Neural progenitor cell (in vitro differentiated cells): ENCODE data around the gene NAPB. TPM values are rescaled to one million over a fixed set of nuclear protein-coding genes. Genes with fewer than 3 reads are reported as not detected.
"Not testable (repeated sequence)": the region's sequence is repeated elsewhere in the genome, so short reads cannot be mapped to it uniquely, and the experiment has no call there.

ENCODE experiments used
- DNase-seq: peaks from one replicate; pipeline ENCODE4 v3.0.0-alpha.2; 2016; ENCODE audit warnings: low spot score
- H2AFZ ChIP-seq: fragments of 200-600 bp; sonication (generic); replicated peaks from 2 replicates; pipeline ENCODE4 v1.6.1; 2016; ENCODE audit warnings: antibody characterized with exemption
- H3F3A ChIP-seq: fragments of 200-600 bp; sonication (generic); 2 replicates; pipeline ENCODE4 v1.6.1; 2016; ENCODE audit warnings: antibody characterized with exemption, low read depth
- H3K27ac ChIP-seq: fragments of 200-600 bp; sonication (generic); 2 replicates; pipeline ENCODE4 v1.5.1; 2016; ENCODE audit warnings: mild to moderate bottlenecking
- H3K27me3 ChIP-seq: fragments of 200-600 bp; sonication (generic); 2 replicates; pipeline ENCODE4 v1.6.1; 2016; ENCODE audit warnings: mild to moderate bottlenecking, moderate library complexity
- H3K36me3 ChIP-seq: fragments of 200-600 bp; sonication (generic); 2 replicates; pipeline ENCODE4 v1.5.1; 2016
- H3K4me1 ChIP-seq: fragments of 200-600 bp; sonication (generic); 2 replicates; pipeline ENCODE4 v1.6.1; 2016; ENCODE audit warnings: mixed run types
- H3K4me2 ChIP-seq: fragments of 200-600 bp; sonication (generic); 2 replicates; pipeline ENCODE4 v1.6.1; 2016
- H3K4me3 ChIP-seq: fragments of 200-600 bp; sonication (generic); 2 replicates; pipeline ENCODE4 v1.5.1; 2016
- H3K79me2 ChIP-seq: fragments of 200-600 bp; sonication (generic); 2 replicates; pipeline ENCODE4 v1.6.1; 2016; ENCODE audit warnings: low read depth
- H3K9ac ChIP-seq: fragments of 200-600 bp; sonication (generic); 2 replicates; pipeline ENCODE4 v1.6.1; 2016
- H3K9me3 ChIP-seq: fragments of 200-600 bp; sonication (generic); 2 replicates; pipeline ENCODE4 v1.5.1; 2016; ENCODE audit warnings: low read depth
- H4K20me1 ChIP-seq: fragments of 200-600 bp; sonication (generic); 2 replicates; pipeline ENCODE4 v1.6.1; 2016; ENCODE audit warnings: low read depth
- H3K27ac Mint-ChIP-seq: 3 replicates; pipeline ENCODE4 v1.8.0; 2021; ENCODE audit warnings: mixed read lengths
- H3K27me3 Mint-ChIP-seq: 2 replicates; pipeline ENCODE4 v1.8.0; 2022; ENCODE audit warnings: low read depth, mild to moderate bottlenecking, inconsistent platforms, moderate library complexity, mixed read lengths; ENCODE audit not compliant: insufficient read depth
- H3K36me3 Mint-ChIP-seq: 3 replicates; pipeline ENCODE4 v1.8.0; 2021; ENCODE audit warnings: mixed read lengths
- H3K4me1 Mint-ChIP-seq: 3 replicates; pipeline ENCODE4 v1.8.0; 2021; ENCODE audit warnings: mixed read lengths
- H3K4me3 Mint-ChIP-seq: 3 replicates; pipeline ENCODE4 v1.8.0; 2021; ENCODE audit warnings: mild to moderate bottlenecking, moderate library complexity, mixed read lengths
- H3K9me3 Mint-ChIP-seq: 3 replicates; pipeline ENCODE4 v1.8.0; 2020; ENCODE audit warnings: mixed read lengths
- EZH2 ChIP-seq: fragments of 200-600 bp; sonication (generic); IDR thresholded peaks from 2 replicates; pipeline ENCODE4 v1.6.1; 2017; ENCODE audit warnings: antibody characterized with exemption, mild to moderate bottlenecking, moderate library complexity
- EZH2phosphoT487 ChIP-seq: fragments of 200-600 bp; sonication (generic); IDR thresholded peaks from 2 replicates; pipeline ENCODE4 v1.6.1; 2017; ENCODE audit warnings: antibody characterized with exemption
- total RNA-seq: library from RNA; depleted of rRNA; stranded (reverse); fragments of >200 nt; gene quantifications from 2 replicates; pipeline ENCODE4 v1.2.3, GENCODE V29; 2015; ENCODE audit warnings: low replicate concordance
- TF ChIP-seq, protein P1 (sequence below): fragments of 200-600 bp; sonication (generic); IDR thresholded peaks from 2 replicates; pipeline ENCODE4 v1.5.1; 2017; ENCODE audit warnings: antibody characterized with exemption, mild to moderate bottlenecking

NAPB gene
- total RNA-seq: 19.8 and 23.8 TPM in 2 replicates

GRCh38 chr20:23420943-23421931, at the start of gene NAPB:
Gene NAPB, minus strand, starts transcription at chr20:23421488. Its CDS starts 86 bp downstream, at chr20:23421402.
- Histone ChIP-seq H3K9me3 (no peaks in the 10 kb centered on the region), H3K9ac (peak within 1 kb of the TSS; percentile 50), H3K27me3 (no peaks in the 10 kb centered on the region), H3K36me3 (no peaks in the 10 kb centered on the region), H3K4me1 (peaks cover 12% of the 10 kb centered on the region), H2AFZ (peak within 1 kb of the TSS; percentile 57), H3K4me2 (peak within 1 kb of the TSS; percentile 79), H4K20me1 (peaks cover 38% of the 10 kb centered on the region), H3K79me2 (peaks cover 49% of the 10 kb centered on the region), H3F3A (no peaks in the 10 kb centered on the region), H3K27ac (no peak within 1 kb of the TSS), H3K4me3 (peak within 1 kb of the TSS; percentile 90)
- H3K27me3 Mint-ChIP-seq: peaks cover 2% of the 10 kb centered on the region
- DNase-seq: peak; percentile 98
- no peak within 1 kb of the TSS for H3K27ac Mint-ChIP-seq
- H3K4me1 Mint-ChIP-seq: peaks cover 19% of the 10 kb centered on the region
- no peaks in the 10 kb centered on the region for H3K9me3 Mint-ChIP-seq
- H3K4me3 Mint-ChIP-seq: peak within 1 kb of the TSS; percentile 92
- no peak for TF ChIP-seq EZH2phosphoT487
- TF ChIP-seq, protein P1, sequence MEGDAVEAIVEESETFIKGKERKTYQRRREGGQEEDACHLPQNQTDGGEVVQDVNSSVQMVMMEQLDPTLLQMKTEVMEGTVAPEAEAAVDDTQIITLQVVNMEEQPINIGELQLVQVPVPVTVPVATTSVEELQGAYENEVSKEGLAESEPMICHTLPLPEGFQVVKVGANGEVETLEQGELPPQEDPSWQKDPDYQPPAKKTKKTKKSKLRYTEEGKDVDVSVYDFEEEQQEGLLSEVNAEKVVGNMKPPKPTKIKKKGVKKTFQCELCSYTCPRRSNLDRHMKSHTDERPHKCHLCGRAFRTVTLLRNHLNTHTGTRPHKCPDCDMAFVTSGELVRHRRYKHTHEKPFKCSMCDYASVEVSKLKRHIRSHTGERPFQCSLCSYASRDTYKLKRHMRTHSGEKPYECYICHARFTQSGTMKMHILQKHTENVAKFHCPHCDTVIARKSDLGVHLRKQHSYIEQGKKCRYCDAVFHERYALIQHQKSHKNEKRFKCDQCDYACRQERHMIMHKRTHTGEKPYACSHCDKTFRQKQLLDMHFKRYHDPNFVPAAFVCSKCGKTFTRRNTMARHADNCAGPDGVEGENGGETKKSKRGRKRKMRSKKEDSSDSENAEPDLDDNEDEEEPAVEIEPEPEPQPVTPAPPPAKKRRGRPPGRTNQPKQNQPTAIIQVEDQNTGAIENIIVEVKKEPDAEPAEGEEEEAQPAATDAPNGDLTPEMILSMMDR: peak; percentile 40
- H3K36me3 Mint-ChIP-seq: no peaks in the 10 kb centered on the region

- H3K9ac ChIP-seq, H3K36me3 ChIP-seq, H3K4me3 Mint-ChIP-seq, H3K9me3 ChIP-seq, H3K79me2 ChIP-seq, H3K4me2 ChIP-seq, H2AFZ ChIP-seq, H3F3A ChIP-seq, H3K27me3 ChIP-seq, H4K20me1 ChIP-seq, H3K4me3 ChIP-seq, H3K27ac Mint-ChIP-seq, H3K36me3 Mint-ChIP-seq, DNase-seq, H3K4me1 ChIP-seq, H3K27ac ChIP-seq: not testable (repeated sequence)
- Mint-ChIP-seq H3K4me1 (peaks cover 13% of the 10 kb centered on the region), H3K27me3 (peaks cover 12% of the 10 kb centered on the region), H3K9me3 (peaks cover 35% of the 10 kb centered on the region)
Measured at GRCh38 chr20:23466961-23467360, 45.7 kb upstream of the NAPB start.

- no peak overlapping the region for H3K4me3 ChIP-seq
- H3K4me2 ChIP-seq: no peak overlapping the region
- H3K4me1 ChIP-seq: peaks cover 10% of the 10 kb centered on the region
- no peaks in the 10 kb centered on the region for H4K20me1 ChIP-seq
- no peak for DNase-seq
- H3K36me3 ChIP-seq: no peaks in the 10 kb centered on the region
- Mint-ChIP-seq H3K4me1 (peaks cover 12% of the 10 kb centered on the region), H3K9me3 (peaks cover 31% of the 10 kb centered on the region), H3K27me3 (peaks cover 5% of the 10 kb centered on the region), H3K36me3 (no peaks in the 10 kb centered on the region), H3K4me3 (no peak overlapping the region), H3K27ac (no peak overlapping the region)
- H3K27ac ChIP-seq: no peak overlapping the region
- H3K27me3 ChIP-seq: no peaks in the 10 kb centered on the region
- H3K79me2 ChIP-seq: no peaks in the 10 kb centered on the region
- no peaks in the 10 kb centered on the region for H3F3A ChIP-seq
- no peak overlapping the region for H2AFZ ChIP-seq
- H3K9me3 ChIP-seq: no peaks in the 10 kb centered on the region
- TF ChIP-seq EZH2phosphoT487: no peak
- no peak overlapping the region for H3K9ac ChIP-seq
Measured at GRCh38 chr20:23461180-23461579, 39.9 kb upstream of the NAPB start.

DNA sequence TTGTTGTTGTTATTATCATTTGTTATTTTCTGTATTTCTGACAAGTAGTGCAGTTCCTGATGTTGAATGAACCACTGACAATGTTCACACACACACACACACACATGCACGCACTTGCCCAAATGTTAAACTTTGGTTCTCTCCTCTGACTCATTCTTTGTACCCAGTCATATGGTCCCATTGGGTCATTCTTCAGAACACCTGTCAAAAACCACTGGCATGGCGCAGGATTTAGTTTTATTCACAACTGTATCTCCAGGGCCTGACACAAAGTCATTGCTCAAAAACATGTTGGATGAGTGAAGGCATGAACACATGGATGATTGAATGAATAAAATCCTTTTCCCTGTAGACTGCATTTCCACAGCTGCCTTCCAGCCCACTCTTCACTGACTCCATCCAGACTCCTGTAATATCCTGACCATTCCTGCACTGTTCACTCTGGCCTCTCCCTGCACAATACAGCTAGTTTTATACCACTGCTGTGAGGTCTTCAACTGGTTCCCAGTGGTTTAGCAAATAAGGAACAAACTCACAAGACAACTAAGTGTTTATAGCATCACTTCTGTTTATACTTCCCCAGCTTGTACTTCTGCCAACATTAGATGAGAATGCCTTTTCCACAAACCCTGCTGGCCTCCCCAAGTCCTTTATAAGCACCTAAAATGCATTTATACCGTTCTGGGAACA, 38.3 kb upstream of the NAPB start:
- Histone ChIP-seq H3K4me1 (peaks cover 10% of the 10 kb centered on the region), H3K27ac (no peak overlapping the region)
- TF ChIP-seq EZH2phosphoT487 (no peak), EZH2 (no peak)
- TF ChIP-seq, protein P1: no peak

More for the DNA sequence above, 38.3 kb upstream of the NAPB start:
- H3K36me3 ChIP-seq: no peaks in the 10 kb centered on the region
- H2AFZ ChIP-seq: no peak overlapping the region
- no peak overlapping the region for H3K27ac Mint-ChIP-seq
- peaks cover 12% of the 10 kb centered on the region for H3K4me1 Mint-ChIP-seq
- H3K4me3 ChIP-seq: no peak overlapping the region
- no peaks in the 10 kb centered on the region for H4K20me1 ChIP-seq
- peaks cover 5% of the 10 kb centered on the region for H3K27me3 Mint-ChIP-seq
- H3K4me3 Mint-ChIP-seq: no peak overlapping the region
- no peaks in the 10 kb centered on the region for H3F3A ChIP-seq
- no peak overlapping the region for H3K4me2 ChIP-seq
- no peak for DNase-seq
- H3K27me3 ChIP-seq: no peaks in the 10 kb centered on the region
- no peaks in the 10 kb centered on the region for H3K36me3 Mint-ChIP-seq
- H3K9ac ChIP-seq: no peak overlapping the region
- no peaks in the 10 kb centered on the region for H3K9me3 ChIP-seq
- H3K9me3 Mint-ChIP-seq: peaks cover 20% of the 10 kb centered on the region
- no peaks in the 10 kb centered on the region for H3K79me2 ChIP-seq
